ENCODE measurements around the gene SAMD4B. TPM values are rescaled to one million over a fixed set of nuclear protein-coding genes. Genes with fewer than 3 reads are reported as not detected.

SAMD4B gene
- total and polyA plus RNA-seq, 2 experiments from 2014 or later: 104 to 172 TPM

DNA sequence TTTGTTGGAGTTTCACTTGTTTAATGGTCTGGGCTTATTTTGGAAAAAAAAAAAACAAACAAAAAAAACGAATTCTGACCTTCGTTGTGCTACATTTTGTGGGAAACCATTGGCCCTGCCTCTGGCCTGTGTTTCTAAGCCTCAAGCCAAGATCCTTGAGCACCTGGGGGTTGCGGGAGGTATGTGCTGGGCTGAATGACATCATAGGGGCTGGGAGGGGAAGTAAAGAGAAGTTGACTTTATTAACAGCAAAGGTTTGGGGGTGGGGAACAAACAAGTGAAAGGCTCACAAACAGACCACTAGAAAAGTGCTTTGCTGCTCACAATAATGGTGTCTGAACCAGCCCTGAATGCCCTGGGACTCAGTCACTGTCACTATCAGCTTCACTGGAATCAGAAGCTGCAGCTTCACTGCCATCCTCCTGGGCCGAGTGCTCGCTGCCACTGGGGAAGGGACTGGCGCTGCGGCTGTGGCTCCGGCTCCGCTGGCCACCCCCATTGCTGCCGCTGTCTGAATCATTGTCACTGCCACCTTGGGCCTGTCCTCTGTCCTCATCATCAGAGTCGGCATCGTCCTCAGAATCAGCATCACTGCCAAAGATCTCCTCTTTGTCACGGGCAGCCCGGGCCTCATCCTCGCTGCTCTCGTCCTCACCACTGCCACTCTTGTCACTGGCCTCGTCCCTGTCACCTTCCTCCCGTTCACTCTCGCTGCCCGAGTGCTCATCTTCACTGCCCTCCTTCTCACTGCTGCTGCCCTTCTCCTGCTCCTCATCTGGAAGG, 43.6 kb downstream of the SAMD4B start (continued):
- TF ChIP-seq, protein P1, sequence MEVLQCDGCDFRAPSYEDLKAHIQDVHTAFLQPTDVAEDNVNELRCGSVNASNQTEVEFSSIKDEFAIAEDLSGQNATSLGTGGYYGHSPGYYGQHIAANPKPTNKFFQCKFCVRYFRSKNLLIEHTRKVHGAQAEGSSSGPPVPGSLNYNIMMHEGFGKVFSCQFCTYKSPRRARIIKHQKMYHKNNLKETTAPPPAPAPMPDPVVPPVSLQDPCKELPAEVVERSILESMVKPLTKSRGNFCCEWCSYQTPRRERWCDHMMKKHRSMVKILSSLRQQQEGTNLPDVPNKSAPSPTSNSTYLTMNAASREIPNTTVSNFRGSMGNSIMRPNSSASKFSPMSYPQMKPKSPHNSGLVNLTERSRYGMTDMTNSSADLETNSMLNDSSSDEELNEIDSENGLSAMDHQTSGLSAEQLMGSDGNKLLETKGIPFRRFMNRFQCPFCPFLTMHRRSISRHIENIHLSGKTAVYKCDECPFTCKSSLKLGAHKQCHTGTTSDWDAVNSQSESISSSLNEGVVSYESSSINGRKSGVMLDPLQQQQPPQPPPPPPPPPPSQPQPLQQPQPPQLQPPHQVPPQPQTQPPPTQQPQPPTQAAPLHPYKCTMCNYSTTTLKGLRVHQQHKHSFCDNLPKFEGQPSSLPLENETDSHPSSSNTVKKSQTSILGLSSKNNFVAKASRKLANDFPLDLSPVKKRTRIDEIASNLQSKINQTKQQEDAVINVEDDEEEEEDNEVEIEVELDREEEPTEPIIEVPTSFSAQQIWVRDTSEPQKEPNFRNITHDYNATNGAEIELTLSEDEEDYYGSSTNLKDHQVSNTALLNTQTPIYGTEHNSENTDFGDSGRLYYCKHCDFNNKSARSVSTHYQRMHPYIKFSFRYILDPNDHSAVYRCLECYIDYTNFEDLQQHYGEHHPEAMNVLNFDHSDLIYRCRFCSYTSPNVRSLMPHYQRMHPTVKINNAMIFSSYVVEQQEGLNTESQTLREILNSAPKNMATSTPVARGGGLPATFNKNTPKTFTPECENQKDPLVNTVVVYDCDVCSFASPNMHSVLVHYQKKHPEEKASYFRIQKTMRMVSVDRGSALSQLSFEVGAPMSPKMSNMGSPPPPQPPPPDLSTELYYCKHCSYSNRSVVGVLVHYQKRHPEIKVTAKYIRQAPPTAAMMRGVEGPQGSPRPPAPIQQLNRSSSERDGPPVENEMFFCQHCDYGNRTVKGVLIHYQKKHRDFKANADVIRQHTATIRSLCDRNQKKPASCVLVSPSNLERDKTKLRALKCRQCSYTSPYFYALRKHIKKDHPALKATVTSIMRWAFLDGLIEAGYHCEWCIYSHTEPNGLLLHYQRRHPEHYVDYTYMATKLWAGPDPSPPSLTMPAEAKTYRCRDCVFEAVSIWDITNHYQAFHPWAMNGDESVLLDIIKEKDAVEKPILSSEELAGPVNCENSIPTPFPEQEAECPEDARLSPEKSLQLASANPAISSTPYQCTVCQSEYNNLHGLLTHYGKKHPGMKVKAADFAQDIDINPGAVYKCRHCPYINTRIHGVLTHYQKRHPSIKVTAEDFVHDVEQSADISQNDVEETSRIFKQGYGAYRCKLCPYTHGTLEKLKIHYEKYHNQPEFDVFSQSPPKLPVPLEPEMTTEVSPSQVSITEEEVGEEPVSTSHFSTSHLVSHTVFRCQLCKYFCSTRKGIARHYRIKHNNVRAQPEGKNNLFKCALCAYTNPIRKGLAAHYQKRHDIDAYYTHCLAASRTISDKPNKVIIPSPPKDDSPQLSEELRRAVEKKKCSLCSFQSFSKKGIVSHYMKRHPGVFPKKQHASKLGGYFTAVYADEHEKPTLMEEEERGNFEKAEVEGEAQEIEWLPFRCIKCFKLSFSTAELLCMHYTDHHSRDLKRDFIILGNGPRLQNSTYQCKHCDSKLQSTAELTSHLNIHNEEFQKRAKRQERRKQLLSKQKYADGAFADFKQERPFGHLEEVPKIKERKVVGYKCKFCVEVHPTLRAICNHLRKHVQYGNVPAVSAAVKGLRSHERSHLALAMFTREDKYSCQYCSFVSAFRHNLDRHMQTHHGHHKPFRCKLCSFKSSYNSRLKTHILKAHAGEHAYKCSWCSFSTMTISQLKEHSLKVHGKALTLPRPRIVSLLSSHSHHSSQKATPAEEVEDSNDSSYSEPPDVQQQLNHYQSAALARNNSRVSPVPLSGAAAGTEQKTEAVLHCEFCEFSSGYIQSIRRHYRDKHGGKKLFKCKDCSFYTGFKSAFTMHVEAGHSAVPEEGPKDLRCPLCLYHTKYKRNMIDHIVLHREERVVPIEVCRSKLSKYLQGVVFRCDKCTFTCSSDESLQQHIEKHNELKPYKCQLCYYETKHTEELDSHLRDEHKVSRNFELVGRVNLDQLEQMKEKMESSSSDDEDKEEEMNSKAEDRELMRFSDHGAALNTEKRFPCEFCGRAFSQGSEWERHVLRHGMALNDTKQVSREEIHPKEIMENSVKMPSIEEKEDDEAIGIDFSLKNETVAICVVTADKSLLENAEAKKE (CRISPR knock-in tag; IDR thresholded peaks at IDR 0.05): no peak
- TF ChIP-seq STAT1 (IDR thresholded peaks at IDR 0.05; ENCODE audit: unreplicated experiment): no peak
- no peak for TF ChIP-seq JUNB (IDR thresholded peaks at IDR 0.05; ENCODE audit: unreplicated experiment)
- TF ChIP-seq EZH2phosphoT487 (IDR thresholded peaks at IDR 0.05; ENCODE audit: unreplicated experiment): no peak

DNA sequence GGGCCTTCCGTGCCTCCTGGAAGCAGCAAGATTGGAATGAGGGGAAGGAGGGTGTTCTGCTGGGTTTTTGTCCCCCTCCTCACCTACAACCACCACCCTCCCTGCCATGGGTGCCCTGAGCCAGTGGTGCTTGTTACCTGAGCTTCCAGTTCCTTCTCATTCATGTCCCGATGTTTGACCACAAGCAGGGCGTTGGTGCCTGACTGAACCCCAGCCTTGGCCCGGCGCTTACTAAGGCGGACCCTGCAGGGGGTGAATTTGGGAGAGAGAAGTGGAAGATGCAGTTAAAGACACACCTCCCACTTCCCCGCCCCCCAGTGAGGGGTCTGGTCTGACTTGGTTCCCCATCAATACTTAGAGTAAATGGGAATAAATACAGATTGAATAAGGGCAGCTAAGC, 44.3 kb downstream of the SAMD4B start:
- Histone ChIP-seq H3K27ac (ENCODE audit: low read depth) (peak overlapping the region; percentile 76; the same call in 1 of the 2 replicates), H3K4me1 (ENCODE audit: insufficient read depth) (peaks cover 12% of the 10 kb centered on the region), H3K27me3 (ENCODE audit: insufficient read depth) (no peaks in the 10 kb centered on the region), H2AFZ (no peak overlapping the region), H3K4me3 (no peak overlapping the region), H4K20me1 (replicated peaks; ENCODE audit: insufficient read depth) (peaks cover 19% of the 10 kb centered on the region), H3K9me2 (ENCODE audit: insufficient read depth) (no peaks in the 10 kb centered on the region), H3F3A (replicated peaks; ENCODE audit: low read depth) (peaks cover 19% of the 10 kb centered on the region; the same call in 1 of the 2 replicates), H3K79me2 (replicated peaks; ENCODE audit: insufficient read depth) (no peaks in the 10 kb centered on the region; the same call in 1 of the 2 replicates), H3K4me2 (no peak overlapping the region), H3K36me3 (ENCODE audit: insufficient read depth) (peaks cover 5% of the 10 kb centered on the region; the same call in 1 of the 2 replicates)
- Mint-ChIP-seq H3K9me3 (peaks cover 2% of the 10 kb centered on the region; the same call in 1 of the 3 replicates), H3K27me3 (ENCODE audit: insufficient read depth, low read depth, poor library complexity) (peaks cover 33% of the 10 kb centered on the region), H3K4me3 (no peak overlapping the region), H3K27ac (no peak overlapping the region), H3K36me3 (ENCODE audit: low read depth) (peaks cover 71% of the 10 kb centered on the region), H3K4me1 (peaks cover 18% of the 10 kb centered on the region)
- ATAC-seq (no peak), DNase-seq (ENCODE audit: low spot score) (no peak)
- TF ChIP-seq ZNF114 (CRISPR knock-in tag; IDR thresholded peaks at IDR 0.05) (no peak), POLR2AphosphoS5 (IDR thresholded peaks at IDR 0.05; ENCODE audit: low read depth) (no peak; the same call in 1 of the 2 replicates), ETS1 (IDR thresholded peaks at IDR 0.05) (no peak), JUNB (IDR thresholded peaks at IDR 0.05; ENCODE audit: unreplicated experiment) (no peak), REST (IDR thresholded peaks at IDR 0.05; ENCODE audit: unreplicated experiment) (no peak)
- TF ChIP-seq, protein P2, sequence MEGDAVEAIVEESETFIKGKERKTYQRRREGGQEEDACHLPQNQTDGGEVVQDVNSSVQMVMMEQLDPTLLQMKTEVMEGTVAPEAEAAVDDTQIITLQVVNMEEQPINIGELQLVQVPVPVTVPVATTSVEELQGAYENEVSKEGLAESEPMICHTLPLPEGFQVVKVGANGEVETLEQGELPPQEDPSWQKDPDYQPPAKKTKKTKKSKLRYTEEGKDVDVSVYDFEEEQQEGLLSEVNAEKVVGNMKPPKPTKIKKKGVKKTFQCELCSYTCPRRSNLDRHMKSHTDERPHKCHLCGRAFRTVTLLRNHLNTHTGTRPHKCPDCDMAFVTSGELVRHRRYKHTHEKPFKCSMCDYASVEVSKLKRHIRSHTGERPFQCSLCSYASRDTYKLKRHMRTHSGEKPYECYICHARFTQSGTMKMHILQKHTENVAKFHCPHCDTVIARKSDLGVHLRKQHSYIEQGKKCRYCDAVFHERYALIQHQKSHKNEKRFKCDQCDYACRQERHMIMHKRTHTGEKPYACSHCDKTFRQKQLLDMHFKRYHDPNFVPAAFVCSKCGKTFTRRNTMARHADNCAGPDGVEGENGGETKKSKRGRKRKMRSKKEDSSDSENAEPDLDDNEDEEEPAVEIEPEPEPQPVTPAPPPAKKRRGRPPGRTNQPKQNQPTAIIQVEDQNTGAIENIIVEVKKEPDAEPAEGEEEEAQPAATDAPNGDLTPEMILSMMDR (conservative IDR thresholded peaks at IDR 0.05; ENCODE audit: low read depth in 2 of 2): no peak

Data from GM23338 (cell line).